Dermis lymphatic vessel endothelial cell (primary cell): ENCODE results near the gene WDR88. TPM values are rescaled to one million over a fixed set of nuclear protein-coding genes. Genes with fewer than 3 reads are reported as not detected.

Experiments
- total RNA-seq: library from RNA; depleted of rRNA; stranded (reverse); fragments of >200 nt; gene quantifications from 2 replicates; pipeline ENCODE4 v1.2.1, GENCODE V29; 2014

WDR88 gene, protein sequence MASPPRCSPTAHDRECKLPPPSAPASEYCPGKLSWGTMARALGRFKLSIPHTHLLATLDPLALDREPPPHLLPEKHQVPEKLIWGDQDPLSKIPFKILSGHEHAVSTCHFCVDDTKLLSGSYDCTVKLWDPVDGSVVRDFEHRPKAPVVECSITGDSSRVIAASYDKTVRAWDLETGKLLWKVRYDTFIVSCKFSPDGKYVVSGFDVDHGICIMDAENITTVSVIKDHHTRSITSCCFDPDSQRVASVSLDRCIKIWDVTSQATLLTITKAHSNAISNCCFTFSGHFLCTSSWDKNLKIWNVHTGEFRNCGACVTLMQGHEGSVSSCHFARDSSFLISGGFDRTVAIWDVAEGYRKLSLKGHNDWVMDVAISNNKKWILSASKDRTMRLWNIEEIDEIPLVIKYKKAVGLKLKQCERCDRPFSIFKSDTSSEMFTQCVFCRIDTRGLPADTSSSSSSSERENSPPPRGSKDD
- total RNA-seq, result under 0.01 and 0.09 TPM in 2 replicates

DNA sequence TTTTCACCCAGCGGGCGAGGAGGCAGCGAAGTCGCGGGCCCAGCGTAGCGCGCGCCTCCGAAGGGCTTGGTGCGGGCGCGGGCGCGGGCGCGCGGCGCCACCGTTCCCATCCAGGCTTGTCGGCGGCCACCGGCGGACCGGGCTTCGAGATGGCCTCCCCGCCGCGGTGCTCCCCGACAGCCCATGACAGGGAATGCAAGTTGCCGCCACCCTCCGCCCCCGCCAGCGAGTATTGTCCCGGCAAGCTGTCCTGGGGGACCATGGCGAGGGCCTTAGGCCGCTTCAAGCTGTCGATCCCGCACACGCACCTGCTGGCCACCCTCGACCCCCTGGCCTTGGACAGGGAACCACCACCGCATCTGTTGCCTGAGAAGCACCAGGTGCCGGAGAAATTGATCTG lies at the start of gene WDR88:
TSS of gene WDR88 (plus strand) at position 94 of the 400 bp plus-strand sequence. CDS start at position 150, 56 bp downstream.

GRCh38 chr19:33193865-33194362 lies 62.0 kb downstream of the WDR88 start, which contains the start of gene LRP3:
TSS of gene LRP3 (plus strand) at chr19:33194330. CDS start at chr19:33194786, 456 bp downstream.

Other genes starting within 250 kb of the WDR88 start
- 5.0 and 5.9 TPM in 2 replicates for gene CEP89, start 160.2 kb upstream of the WDR88 start, total RNA-seq
- gene FAAP24, start 159.9 kb upstream of the WDR88 start, total RNA-seq, result 1.5 and 2.2 TPM in 2 replicates
- 9.6 and 11.0 TPM in 2 replicates for gene RHPN2, start 67.2 kb upstream of the WDR88 start, total RNA-seq
- 5.5 and 6.9 TPM in 2 replicates for gene GPATCH1, start 50.9 kb upstream of the WDR88 start, total RNA-seq
- gene LRP3, start 62.2 kb downstream of the WDR88 start, total RNA-seq, result 3.9 and 6.8 TPM in 2 replicates
- gene SLC7A10, start 93.7 kb downstream of the WDR88 start, total RNA-seq, result not detected in 2 replicates
- gene CEBPA, start 170.4 kb downstream of the WDR88 start, total RNA-seq, result 0.33 and 0.34 TPM in 2 replicates
- 27.3 and 34.0 TPM in 2 replicates for gene CEBPG, start 241.6 kb downstream of the WDR88 start, total RNA-seq